ENCODE data around the gene CHAF1A.

DNA sequence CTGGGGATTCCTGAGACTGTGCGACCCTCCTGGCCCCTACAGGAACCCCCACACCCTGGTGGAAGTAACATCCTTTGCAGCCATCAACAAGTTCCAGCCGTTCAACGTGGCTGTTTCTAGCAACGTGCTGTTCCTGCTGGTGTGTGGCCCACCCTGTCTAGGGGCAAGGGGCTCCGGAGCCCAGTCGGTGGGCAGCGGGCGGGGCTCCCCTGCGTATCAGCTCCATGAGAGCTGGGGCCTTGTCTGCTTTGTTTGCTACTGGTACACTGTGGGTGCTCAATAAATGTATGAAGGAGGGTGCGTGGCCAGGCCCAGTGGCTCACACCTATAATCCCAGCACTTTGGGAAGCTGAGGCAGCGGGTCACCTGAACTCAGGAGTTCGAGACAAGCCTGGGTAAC, 48.2 kb upstream of the CHAF1A start:
- no peak for TF ChIP-seq POLR2A (IDR thresholded peaks at IDR 0.05; ENCODE audit: low read depth, low read length)
- TF ChIP-seq TAF1 (IDR thresholded peaks at IDR 0.05; ENCODE audit: borderline replicate concordance, low read depth, low read length) = no peak
- TF ChIP-seq POLR2AphosphoS5 (IDR thresholded peaks at IDR 0.05; ENCODE audit: low read depth, low read length) = no peak

All from GM12892 (cell line).